HG03097 (cell line): Measurements from ENCODE around the gene MBLAC1.

Experiments
- ATAC-seq: cut with Tn5 transposase; IDR thresholded peaks from one replicate; pipeline ENCODE4 v1.9.1; 2021; ENCODE audit not compliant: unreplicated experiment, low FRiP score

The MBLAC1 gene

DNA sequence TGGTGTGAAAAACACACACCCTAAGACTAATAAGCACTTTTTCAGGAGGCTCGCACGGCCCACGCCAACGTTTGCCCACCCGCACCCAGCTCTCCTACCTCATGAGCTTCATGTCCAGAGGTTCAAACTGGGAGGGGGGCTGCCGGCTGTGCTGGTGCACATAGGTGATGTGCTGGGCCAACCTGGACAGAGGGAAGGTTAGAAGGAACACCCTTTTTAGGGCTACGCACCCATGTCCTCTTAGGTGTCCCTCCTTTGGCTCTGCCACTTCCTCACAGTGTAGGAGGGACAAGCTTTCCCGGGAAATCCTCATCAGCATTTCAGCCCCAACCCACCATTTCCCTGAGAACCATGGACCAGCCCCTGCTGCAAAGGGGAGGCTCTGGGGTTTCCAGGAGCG is 31.5 kb upstream of the MBLAC1 start:
- ATAC-seq, result no peak

DNA sequence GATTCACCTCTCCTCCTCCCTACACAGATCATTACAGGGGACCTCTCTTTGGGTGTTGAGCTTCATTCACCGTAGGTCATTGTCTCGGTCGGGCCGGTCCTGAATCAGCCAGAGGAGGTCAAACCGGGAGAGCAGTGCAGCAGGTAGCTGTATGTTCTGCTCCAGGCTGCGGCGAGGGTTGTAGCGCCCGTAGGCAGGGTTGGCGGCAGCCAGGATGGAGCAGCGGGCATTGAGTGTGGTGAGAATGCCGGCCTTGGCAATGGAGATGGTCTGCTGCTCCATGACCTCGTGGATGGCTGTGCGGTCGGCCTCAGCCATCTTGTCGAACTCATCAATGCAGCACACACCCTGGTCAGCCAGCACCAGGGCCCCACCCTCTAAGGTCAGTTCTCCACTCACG is 31.1 kb upstream of the MBLAC1 start:
- no peak for ATAC-seq

DNA sequence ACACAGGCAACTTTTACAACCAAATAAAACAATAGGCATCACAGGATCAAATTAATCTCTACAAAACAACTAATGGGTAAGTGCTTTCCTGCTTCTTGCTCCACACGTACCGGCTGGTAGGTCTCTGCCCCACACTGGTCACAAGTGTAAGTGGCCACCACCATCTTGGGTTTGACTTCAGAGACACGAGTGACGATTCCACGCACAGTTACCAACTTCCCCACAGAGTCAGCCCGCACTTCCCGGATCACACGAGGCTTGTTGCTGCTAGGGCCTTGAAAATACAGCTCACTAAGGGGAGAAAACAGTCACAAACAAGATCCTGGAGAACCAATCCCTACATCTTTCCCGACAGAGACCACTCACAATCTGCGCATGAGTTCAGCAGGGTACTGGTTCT is 27.9 kb upstream of the MBLAC1 start:
- ATAC-seq, result no peak

DNA sequence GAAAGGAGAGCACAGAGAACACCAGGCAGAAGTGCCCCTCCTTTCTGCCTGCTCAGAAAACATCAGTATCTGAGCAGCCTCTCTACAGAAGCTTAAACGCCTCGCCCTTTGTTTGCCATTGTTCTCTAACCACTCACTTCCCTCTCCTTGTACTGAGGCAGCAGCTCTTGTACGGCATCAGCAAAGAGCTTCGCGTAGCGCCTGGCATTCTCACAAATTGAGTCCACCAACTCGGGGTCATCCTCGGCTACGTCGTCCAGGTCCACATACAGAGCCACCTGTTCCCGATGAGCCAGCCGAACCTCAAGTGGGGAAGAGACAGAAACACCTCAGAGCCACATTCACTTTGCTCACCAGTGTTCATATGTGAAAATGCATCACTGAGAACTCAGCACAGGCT is 27.3 kb upstream of the MBLAC1 start:
- no peak for ATAC-seq

DNA sequence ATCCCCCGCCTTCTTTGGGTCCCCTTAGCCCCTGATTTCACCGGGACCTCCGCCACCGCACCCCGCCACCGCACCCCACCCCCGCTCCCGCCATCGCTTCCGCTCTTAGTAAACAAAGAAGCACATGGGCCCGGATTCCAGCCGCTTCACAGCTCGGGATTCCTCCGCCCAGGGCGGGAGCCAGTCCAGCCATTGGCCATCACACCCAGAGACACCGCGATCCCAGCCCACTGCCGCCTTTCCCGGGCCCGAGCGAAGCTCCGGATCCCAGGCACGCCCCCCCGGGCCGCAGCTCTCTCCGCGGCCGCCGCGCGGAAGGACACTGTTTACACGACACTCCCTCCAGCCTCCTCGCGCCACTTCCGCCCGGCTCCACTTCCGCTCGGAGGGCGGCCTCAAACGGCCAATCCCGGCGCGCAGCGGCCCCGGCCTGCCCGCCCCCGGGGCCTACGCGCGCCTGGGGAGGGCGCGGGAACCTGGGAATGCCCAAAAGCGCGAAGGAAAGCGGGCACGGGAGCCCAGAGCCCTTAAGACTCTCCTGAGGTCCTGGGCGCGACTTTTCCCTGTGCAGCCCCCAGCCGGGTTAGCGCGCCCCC is 26.2 kb upstream of the MBLAC1 start:
- ATAC-seq, result peak; percentile 55

DNA sequence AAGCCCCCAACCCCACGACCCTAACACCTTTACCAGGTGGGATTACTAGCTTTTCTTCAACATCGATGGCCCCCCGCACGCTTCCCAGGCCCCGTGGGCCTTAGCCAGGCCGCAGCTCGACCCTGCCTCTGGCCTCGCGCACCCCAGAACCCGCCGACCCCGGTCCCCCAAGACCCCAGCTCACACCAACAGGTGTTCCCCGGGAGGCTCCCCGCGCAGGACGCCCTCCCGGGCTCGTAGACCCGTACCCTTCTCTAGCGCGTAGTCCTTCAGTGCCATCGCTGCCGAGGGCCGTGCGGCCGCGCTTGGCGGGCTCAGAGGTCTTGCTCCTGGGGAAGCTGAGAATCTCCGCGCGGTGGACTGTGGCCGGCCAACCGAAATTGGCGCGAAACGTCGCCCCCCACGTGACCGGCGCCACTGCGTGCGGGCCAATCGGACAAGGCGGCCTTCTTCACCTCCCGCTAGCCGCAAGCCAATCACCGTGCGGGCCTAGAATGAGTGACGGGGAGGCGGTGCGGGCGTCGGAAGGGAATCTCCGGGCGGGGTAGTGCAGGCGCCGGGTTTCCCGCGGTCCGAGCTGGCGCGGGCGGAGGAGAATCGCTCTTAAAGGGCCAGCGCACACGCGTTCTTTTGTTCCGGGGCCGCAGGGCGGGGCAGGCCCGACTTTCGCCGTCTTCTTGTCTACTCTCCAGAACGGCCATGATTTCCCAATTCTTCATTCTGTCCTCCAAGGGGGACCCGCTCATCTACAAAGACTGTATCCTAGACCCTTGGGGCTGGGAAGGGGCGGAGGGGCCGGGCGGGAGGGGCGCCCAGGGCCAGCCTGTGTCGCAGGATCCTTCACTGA is 25.5 kb upstream of the MBLAC1 start, which contains the start of the genes AP4M1 and MCM7:
Gene AP4M1 (plus strand): TSS at position 628 of the 847 bp plus-strand sequence. CDS start 72 bp downstream, at position 700.
Gene MCM7 (minus strand): TSS at position 382 of the 847 bp plus-strand sequence. CDS start 103 bp downstream, at position 279.
- peak; percentile 65 for ATAC-seq

DNA sequence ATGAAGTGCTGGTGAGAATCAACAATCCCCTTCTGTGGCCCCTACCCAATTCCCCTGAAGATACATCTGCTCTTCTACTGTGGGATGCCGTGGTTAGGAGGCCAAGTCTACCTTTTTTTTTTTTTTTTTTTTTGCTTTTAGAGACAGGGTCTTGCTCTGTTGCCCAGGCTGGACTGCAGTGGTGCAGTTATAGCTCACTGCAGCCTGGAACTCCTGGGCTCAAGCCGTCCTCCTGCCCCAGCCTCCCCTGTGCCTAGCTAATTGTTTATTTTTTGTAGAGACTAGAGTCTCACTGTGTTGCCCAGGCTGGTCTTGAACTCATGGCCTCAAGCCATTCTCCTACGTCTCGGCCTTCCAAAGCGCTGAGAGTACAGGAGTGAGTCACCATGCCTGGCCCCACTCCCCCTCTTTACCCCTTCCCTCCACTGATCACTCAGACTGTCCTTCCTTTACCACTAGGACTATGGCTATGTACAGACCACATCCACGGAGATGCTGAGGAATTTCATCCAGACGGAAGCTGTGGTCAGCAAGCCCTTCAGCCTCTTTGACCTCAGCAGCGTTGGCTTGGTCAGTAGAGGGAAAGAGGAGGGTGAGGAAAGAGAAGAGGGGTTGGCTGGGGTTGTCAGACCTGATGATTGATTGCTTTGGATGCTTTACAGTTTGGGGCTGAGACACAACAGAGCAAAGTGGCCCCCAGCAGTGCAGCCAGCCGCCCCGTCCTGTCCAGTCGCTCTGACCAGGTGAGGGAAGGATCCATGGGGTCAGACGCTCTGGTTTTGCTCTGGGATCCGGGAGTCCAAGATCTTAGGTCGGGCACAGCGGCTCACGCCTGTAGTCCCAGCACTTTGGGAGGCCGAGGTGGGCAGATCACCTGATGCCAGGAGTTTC is 23.6 kb upstream of the MBLAC1 start:
- ATAC-seq, result no peak

DNA sequence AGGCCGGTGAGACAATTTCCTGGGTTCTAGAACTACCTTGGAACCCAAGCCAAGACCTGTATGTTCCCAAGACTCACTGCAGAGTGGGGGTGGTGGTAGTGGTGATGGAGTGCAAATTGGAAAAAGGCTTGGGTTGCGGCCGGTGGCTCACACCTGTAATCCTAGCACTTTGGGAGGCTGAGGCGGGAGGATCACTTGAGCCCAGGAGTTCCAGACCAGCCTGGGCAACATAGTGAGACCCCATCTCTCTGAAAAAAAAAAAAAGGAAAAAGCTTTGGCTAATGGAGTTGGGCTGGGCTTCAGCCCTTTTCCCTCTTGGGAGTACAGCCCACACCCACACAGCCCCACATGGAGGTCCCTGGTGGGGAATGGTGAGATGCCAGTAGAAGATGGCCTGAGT is 21.2 kb upstream of the MBLAC1 start:
- no peak for ATAC-seq

DNA sequence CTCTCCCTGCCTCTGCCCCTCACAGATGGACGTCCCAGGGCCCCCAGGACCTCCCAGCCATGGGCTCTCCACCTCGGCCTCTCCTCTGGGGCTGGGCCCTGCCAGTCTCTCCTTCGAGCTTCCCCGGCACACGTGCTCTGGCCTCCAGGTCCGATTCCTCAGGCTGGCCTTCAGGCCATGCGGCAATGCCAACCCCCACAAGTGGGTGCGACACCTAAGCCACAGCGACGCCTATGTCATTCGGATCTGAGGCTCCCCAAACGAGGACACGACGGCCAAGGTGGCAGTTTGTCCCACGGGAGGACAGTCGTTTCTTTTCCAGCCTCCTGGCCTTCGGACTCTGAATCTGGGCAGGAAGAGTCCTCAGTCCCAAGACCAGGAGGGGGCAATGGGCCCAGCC is 20.1 kb upstream of the MBLAC1 start:
- ATAC-seq, result no peak

DNA sequence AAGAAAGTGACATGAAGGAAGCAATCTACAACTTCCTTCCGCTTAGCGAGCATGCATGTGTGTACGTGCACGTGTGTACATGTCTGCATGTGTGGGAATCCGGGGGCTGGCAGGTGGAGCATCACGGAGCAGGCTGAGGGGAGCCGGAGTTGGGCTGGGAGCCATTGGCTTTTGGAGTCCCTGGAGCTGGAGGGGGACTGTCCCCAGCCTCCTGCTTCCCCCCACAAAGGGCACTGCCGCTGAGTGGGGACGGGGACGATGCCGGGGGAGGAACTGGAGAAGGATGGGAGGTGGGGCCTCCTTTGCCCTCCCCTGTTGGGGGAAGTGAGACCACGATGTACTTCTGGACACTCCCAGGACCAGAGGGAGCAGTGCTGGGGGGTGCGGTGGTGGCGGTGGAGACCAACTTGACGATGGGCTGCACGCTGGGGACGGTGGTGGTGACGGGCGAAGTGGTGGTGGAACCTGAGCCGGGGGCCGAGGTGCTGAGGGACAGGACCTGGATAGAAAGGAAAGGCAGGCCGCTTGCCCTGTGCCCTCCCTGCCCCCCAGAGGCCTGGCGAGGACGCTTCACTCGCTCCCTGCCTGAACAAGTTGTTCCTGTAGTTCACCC is 19.5 kb upstream of the MBLAC1 start:
- no peak for ATAC-seq

DNA sequence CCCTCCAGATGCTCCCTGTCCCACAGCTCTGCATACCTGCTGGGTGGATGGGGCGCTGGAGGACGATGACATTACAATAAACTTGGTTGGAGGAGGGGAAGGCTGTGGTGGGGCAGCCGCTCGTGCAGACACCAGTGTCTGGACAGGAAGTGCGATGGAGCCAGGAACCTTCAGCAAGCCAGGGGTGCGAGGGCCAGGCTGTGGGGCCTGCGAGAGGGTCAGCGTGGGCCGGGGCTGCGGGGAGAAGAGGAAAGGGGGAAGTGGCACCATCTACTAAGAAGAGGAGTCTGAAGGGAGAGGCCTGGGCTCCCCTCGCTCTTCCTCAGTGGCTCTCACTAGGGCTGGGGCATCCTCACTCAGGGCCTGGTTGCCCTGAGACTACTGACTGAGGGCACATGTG is 18.9 kb upstream of the MBLAC1 start:
- no peak for ATAC-seq

DNA sequence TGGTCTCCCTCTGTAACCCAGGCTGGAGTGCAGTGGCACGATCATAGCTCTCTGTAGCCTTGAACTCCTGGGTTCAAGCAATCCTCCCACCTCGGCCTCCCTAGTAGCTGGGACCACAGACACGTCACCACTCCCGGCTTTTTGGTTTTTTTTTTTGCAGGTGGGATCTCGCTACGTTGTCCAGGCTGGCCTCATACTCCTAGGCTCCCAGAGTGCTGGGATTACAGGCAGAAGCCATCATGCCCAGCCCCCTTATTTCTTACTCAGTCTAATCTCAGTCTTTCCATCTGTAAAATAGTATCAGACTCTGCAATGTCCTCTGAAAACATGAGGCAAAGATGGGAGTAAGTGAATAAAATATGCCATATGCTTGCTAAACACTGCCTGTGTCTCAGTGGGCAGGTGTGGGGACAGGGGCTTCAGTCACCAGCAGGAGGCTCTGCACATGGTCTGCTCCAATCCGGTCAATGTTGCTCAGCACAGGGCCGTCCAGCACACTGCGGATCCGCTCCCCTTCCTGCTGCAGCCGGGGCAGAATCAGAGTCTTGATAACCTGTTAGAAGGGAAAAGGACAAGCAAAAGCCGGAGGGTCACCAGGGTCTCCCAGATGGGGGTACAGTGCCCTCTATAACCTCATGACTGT is 17.1 kb upstream of the MBLAC1 start:
- no peak for ATAC-seq

DNA sequence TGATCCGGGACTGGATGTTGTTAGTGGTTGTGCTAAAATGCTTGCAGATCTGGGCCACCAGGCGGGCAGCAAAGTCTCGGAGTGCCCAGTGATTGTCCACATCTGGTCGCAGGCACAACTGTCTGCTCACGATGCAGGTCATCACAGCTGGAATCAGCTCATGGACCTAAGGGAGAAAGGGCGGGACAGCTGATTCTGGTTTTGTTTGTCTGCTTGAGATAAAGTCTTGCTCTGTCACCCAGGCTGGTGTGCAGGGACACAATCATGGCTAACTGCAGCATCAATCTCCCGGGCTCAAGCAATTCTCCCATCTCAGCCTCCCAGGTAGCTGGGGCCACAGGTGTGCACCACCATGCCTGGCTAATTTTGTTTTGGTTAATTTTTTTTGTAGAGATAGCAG is 15.6 kb upstream of the MBLAC1 start:
- no peak for ATAC-seq

DNA sequence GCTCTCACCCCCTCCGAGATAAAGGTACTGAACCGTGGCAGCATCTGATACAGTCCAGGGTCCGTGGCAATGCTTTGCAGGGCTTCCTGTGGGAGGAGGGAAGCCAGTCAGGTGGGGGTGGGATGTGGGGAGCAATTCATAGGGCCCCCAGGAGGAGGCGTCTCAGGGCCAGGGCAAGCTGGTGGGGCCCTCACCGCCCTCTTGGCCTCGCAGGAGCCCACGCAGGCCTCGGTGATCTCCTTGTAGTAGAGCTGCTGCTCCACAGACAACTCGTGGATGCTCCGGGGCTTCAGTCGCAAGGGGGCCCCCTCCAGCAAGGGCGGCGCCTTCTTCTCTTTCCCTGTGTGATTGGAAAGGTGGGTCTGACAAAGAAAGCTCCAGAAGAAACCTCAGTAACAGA is 14.9 kb upstream of the MBLAC1 start:
- no peak for ATAC-seq

DNA sequence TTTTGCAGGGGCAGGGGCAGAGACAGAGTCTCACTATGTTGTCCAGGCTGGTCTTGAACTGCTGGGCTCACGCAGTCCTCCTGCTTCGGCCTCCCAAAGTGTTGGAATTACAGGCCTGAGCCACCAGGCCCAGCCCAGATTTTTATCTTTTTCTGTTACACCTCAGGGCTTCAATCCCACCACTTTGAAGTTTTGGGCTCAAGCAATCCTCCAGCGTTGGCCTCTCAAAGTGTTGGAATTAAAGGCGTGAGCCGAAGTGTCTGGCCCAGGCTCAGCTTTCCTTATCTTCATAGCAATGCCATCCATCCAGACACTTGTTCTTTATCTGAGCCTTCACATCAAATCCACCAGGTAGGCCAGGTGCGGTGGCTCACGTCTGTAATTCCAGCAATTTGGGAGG is 11.7 kb upstream of the MBLAC1 start:
- no peak for ATAC-seq

DNA sequence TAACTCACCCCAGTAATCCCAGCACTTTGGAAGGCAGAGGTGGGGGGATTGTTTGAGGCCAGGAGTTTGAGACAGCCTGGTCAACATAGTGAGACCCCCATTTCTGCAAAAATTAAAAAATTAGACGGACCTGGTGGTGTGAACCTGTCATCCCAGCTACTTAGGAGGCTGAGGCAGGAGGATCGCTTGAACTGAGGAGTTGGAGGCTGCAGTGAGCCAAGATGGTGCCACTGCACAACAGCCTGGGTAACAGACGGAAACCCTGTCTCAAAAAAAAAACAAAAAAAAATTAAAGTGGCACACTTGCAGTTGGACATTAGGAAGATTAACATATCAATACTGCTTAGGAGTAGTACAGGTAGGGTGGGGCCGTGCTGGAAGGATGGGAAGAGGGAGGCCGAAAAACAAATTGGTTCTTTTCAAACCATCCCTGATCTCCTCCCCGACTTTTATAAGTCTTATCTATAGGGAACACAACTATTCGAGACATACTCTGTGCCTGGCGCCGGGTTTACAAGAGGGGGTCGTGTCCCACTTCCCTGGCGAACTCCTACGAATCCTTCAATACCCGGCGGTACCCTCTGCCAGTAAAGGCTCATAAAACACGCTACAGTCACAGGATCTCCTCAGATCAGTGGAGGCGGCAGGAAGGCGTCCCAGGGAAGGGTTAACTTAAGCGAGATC is 8.2 kb upstream of the MBLAC1 start:
- no peak for ATAC-seq

DNA sequence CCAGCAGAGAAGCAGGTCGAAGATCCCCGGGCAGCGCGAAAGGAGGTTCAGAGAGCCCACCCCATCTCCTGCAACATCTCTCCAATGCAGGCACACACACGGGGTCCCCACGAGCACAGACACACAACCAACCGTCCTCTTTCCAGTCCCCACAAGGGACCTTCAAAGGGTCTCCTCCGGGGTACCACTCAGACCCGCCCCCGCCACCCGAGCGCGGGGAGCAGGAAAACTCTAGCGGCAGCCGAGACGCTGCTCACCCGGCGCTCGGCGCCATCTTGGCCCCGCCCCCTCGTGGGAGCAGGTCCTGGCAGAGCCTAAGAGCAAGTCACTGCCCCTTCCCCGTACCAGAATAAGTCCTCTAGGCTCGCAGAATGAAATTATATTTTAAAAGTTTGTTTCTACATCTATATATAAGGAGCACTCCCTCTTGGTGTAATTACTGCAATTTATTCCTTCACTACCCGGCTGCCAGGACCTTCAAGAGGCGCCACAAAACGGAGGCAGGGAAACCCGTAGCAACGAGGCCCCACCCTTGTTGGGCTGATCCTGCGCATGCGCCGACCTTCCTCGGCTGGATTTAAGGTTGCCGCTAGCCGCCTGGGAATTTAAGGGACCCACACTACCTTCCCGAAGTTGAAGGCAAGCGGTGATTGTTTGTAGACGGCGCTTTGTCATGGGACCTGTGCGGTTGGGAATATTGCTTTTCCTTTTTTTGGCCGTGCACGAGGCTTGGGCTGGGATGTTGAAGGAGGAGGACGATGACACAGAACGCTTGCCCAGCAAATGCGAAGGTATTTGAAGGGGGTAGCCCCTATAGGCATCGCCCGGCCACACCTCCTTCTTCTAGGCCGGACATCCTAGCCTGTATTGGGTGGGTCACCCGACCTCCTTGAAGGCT is 7.4 kb upstream of the MBLAC1 start, which contains the start of the genes CNPY4 and TAF6:
Gene CNPY4 (plus strand): TSS at position 563 of the 898 bp plus-strand sequence. CDS start 111 bp downstream, at position 674.
Gene TAF6 (minus strand): TSS at position 287 of the 898 bp plus-strand sequence. CDS start 5,149 bp downstream, outside the sequence.
- peak; percentile 63 for ATAC-seq

DNA sequence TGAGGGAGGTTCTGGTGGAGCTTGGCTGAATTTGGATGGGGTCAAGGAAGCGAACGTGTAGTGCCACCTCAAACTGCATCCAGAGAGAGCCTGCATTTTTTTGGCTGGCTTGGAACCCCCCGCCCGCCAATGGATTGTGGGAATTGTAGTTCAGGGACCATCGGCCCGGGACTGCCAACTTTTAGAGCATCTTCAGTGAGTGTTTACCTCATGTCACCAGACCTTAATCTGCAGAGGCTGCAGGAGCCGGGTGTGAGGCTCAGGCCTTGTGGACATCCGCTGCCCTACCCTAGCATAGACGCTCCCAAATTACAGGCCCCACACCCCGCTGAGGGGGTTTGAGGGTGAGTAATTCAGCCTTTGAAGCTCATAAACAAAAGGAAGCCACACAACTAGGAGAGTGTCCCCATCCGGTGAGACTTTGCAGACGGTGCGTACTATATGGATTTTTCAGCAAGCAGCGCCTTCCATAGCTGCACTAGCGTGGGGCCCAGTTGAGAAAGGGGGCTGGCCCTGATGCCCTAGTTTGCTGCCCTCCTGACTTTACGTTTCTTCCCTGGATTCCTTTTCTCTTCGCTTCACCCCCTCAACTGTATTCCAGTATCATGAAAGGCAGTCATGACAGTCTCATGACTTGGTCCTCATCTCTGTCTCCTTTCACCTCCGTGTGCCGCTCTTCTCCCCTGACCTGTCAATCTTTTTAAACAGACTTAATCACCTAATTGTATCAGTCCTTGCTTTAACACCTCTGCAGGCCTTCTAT is 6.6 kb upstream of the MBLAC1 start:
- peak; percentile 38 for ATAC-seq
